Testis (tissue), 2 donors: ENCODE results near the gene OSBPL5.

Experiments
- POLR2A ChIP-seq: fragments of 450-650 bp; IDR thresholded peaks from one replicate; pipeline ENCODE4 v1.6.1; 2017; ENCODE audit warnings: antibody characterized with exemption, mild to moderate bottlenecking, moderate library complexity
- TF ChIP-seq, protein P1 (sequence below), 3 experiments: fragments of 450-650 bp in 2 of 3; fragments of 200-600 bp in 1 of 3; sonication (generic) in 1 of 3; IDR thresholded peaks; one replicate each; pipeline ENCODE4 v1.5.1; 2016 to 2019; ENCODE audit warnings: antibody characterized with exemption in 3 of 3, mild to moderate bottlenecking in 2 of 3, moderate library complexity in 1 of 3

DNA sequence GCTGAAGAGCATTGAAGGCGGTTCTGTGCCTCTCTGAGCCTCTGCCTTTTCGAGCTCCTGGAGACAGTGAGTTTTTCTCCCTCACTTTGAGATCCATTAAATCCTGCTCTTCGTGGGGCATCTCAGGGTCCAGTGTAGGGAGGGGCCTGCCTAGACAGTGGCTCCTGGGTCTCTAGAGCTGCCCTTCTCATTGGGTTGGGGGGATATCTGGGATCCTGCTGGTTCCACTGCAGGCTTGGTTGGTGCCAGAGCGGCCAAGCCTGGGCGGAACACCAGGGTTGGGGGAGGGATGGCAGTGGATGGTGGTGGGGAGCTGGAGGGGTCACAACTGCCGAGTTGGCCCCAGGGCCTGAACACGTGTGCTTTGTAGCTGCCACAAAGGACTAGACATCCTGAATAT lies 55.7 kb downstream of the OSBPL5 start:
- TF ChIP-seq, protein P1, sequence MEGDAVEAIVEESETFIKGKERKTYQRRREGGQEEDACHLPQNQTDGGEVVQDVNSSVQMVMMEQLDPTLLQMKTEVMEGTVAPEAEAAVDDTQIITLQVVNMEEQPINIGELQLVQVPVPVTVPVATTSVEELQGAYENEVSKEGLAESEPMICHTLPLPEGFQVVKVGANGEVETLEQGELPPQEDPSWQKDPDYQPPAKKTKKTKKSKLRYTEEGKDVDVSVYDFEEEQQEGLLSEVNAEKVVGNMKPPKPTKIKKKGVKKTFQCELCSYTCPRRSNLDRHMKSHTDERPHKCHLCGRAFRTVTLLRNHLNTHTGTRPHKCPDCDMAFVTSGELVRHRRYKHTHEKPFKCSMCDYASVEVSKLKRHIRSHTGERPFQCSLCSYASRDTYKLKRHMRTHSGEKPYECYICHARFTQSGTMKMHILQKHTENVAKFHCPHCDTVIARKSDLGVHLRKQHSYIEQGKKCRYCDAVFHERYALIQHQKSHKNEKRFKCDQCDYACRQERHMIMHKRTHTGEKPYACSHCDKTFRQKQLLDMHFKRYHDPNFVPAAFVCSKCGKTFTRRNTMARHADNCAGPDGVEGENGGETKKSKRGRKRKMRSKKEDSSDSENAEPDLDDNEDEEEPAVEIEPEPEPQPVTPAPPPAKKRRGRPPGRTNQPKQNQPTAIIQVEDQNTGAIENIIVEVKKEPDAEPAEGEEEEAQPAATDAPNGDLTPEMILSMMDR (IDR thresholded peaks at IDR 0.05), result no peak
- no peak for TF ChIP-seq POLR2A
